ES-I3 (cell line): ENCODE data around the gene TMEM115.
"Not testable (repeated sequence)": the region's sequence is repeated elsewhere in the genome, so short reads cannot be mapped to it uniquely, and the experiment has no call there.

Experiments used
- H3K36me3 ChIP-seq: 2 replicates; pipeline ENCODE4 v1.6.1; 2013; ENCODE audit warnings: mild to moderate bottlenecking, low read length, control low read depth, moderate library complexity; ENCODE audit not compliant: insufficient read depth
- H3K4me1 ChIP-seq: 2 replicates; pipeline ENCODE4 v1.6.1; 2013; ENCODE audit warnings: mild to moderate bottlenecking, control low read depth, low read length; ENCODE audit not compliant: insufficient read depth
- H3K9ac ChIP-seq: 2 replicates; pipeline ENCODE4 v1.6.1; 2013; ENCODE audit warnings: low read depth, mild to moderate bottlenecking, low read length, moderate library complexity
- H3K9me3 ChIP-seq: 2 replicates; pipeline ENCODE4 v1.6.1; 2013; ENCODE audit warnings: mild to moderate bottlenecking, low read length, moderate library complexity; ENCODE audit not compliant: control insufficient read depth, insufficient read depth

Gene TMEM115

DNA sequence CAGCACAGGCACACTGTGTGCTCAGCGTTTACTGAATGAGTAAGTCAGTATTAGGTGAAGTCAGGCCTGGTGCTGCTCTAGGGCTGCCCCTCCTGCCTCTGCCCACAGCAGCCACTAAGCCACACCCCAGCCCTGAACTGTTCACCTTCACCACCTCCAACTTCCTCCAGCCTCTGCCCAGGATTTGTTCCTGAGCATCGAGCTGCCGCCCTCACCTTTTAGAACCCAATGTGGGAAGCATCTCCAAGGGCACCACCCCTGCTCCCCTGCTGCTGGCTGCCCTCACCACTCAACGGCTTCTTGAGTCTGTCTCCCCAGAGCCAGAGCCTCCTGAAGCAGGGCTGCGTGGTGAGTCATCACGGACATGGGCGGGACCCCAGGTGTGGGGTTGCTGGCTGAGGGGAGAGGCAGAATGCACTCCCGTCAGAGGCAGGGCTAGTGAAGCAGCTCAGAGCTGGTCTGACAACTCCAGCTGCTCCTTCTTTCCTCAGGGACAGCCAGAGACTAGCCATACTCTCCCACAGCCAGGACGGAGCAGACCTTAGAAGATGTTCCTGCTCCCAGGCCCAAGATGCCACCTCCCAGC, 42.6 kb downstream of the TMEM115 start:
- H3K36me3 ChIP-seq: peaks cover 9% of the 10 kb centered on the region
- H3K9ac ChIP-seq: no peak overlapping the region
- H3K4me1 ChIP-seq: peaks cover 23% of the 10 kb centered on the region; the same call in 1 of the 2 replicates
- H3K9me3 ChIP-seq: no peaks in the 10 kb centered on the region

DNA sequence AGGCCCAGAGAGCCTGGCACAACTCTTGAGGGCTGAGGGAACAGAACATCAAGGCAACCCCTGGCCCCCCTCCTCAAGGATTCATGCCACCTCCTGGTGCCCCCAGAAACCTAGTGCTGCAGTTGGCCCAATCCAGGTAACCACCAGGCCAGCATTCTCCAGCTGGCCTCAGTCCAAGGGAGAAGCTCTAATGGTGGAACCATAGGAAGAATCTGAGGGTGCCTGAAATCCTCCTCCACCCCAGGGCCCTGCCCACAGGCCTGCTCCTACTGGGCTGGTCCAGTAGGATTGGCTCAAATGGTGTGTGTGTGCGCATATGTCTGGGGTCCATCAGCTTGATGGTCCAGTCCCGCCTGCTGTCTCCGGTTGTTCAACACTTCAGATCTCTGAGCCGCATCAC, 44.5 kb downstream of the TMEM115 start:
- peaks cover 9% of the 10 kb centered on the region for H3K36me3 ChIP-seq
- H3K9me3 ChIP-seq: no peaks in the 10 kb centered on the region; the same call in 1 of the 2 replicates
- H3K9ac ChIP-seq: no peak overlapping the region
- peaks cover 16% of the 10 kb centered on the region; the same call in 1 of the 2 replicates for H3K4me1 ChIP-seq

DNA sequence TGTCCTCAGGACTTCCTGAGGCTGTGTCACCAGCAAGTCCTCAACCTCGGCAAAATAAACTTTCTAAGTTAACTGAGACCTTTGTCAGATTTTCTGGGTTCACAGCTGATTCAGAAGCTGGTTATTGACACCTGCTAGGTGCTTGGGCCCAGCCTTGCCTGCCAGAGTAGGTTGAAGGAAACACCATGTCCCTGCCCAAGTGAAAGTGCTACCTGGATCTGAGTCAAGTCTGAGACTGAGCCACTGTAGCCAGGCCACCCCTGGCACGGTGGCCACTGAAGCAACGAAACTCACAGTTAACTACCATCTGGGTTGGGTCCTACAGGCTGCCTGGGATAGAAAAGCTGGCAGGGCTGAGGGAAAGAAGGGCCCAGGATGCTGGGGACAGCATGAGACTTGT, 45.0 kb downstream of the TMEM115 start:
- Histone ChIP-seq H3K9me3 (no peaks in the 10 kb centered on the region; the same call in 1 of the 2 replicates), H3K4me1 (peaks cover 14% of the 10 kb centered on the region; the same call in 1 of the 2 replicates), H3K9ac (no peak overlapping the region), H3K36me3 (peaks cover 6% of the 10 kb centered on the region; the same call in 1 of the 2 replicates)

DNA sequence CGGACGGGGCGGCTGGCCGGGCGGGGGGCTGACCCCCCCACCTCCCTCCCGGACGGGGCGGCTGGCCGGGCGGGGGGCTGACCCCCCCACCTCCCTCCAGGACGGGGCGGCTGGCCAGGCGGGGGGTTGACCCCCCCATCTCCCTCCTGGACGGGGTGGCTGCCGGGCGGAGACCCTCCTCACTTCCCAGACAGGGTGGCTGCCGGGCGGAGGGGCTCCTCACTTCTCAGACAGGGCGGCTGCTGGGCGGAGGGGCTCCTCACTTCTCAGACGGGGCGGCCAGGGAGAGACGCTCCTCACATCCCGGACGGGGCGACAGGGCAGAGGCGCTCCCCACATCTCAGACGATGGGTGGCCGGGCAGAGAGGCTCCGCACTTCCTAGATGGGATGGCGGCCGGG, 47.3 kb downstream of the TMEM115 start:
- H3K4me1 ChIP-seq, H3K36me3 ChIP-seq, H3K9me3 ChIP-seq, H3K9ac ChIP-seq: not testable (repeated sequence)
